SKM-1 (cell line): Measurements from ENCODE around the gene USP17L5.
"Not testable (repeated sequence)": the region's sequence is repeated elsewhere in the genome, so short reads cannot be mapped to it uniquely, and the experiment has no call there.

Experiments used
- DNase-seq: peaks from one replicate; lab custom pipeline; 2025; ENCODE audit not compliant: unreplicated experiment; lab: John Stamatoyannopoulos, UW

Gene USP17L5, protein sequence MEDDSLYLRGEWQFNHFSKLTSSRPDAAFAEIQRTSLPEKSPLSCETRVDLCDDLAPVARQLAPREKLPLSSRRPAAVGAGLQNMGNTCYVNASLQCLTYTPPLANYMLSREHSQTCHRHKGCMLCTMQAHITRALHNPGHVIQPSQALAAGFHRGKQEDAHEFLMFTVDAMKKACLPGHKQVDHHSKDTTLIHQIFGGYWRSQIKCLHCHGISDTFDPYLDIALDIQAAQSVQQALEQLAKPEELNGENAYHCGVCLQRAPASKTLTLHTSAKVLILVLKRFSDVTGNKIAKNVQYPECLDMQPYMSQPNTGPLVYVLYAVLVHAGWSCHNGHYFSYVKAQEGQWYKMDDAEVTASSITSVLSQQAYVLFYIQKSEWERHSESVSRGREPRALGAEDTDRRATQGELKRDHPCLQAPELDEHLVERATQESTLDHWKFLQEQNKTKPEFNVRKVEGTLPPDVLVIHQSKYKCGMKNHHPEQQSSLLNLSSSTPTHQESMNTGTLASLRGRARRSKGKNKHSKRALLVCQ

DNA sequence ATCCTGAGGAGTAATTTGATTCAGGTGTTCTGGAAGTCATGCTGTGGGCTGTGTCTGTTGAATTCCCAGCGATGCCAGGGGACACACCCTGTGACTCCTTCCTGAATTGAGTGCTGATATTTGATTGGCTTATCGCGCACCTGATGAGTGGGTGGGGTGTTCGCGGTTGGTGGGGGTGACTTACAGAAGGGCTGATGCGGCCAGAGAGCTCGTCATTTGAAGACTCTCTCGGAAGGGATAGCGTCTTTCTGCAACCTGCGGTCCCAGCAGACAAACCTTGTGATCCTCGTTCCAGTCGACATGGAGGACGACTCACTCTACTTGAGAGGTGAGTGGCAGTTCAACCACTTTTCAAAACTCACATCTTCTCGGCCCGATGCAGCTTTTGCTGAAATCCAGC is at the start of gene USP17L5:
USP17L5 (plus strand) TSS at position 301 of the 400 bp plus-strand sequence; CDS start at position 301, 0 bp downstream.
- not testable (repeated sequence) for DNase-seq

- not testable (repeated sequence) for DNase-seq
Observed at GRCh38 chr4:9324191-9324590, 15.0 kb upstream of the USP17L5 start.

- not testable (repeated sequence) for DNase-seq
Observed at GRCh38 chr4:9324865-9325264, 14.3 kb upstream of the USP17L5 start, which contains the start of gene USP17L24. USP17L24 (plus strand) TSS chr4:9325165; CDS start chr4:9325165, 0 bp downstream.

- not testable (repeated sequence) for DNase-seq
Observed at GRCh38 chr4:9329611-9330010, 9.6 kb upstream of the USP17L5 start, which contains the start of gene USP17L25. USP17L25 (plus strand) TSS chr4:9329911; CDS start chr4:9329911, 0 bp downstream.

DNA sequence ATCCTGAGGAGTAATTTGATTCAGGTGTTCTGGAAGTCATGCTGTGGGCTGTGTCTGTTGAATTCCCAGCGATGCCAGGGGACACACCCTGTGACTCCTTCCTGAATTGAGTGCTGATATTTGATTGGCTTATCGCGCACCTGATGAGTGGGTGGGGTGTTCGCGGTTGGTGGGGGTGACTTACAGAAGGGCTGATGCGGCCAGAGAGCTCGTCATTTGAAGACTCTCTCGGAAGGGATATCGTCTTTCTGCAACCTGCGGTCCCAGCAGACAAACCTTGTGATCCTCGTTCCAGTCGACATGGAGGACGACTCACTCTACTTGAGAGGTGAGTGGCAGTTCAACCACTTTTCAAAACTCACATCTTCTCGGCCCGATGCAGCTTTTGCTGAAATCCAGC is 4.8 kb upstream of the USP17L5 start, which contains the start of gene USP17L26:
USP17L26 (plus strand) TSS at position 301 of the 400 bp plus-strand sequence; CDS start at position 301, 0 bp downstream.
- DNase-seq, result not testable (repeated sequence)

DNA sequence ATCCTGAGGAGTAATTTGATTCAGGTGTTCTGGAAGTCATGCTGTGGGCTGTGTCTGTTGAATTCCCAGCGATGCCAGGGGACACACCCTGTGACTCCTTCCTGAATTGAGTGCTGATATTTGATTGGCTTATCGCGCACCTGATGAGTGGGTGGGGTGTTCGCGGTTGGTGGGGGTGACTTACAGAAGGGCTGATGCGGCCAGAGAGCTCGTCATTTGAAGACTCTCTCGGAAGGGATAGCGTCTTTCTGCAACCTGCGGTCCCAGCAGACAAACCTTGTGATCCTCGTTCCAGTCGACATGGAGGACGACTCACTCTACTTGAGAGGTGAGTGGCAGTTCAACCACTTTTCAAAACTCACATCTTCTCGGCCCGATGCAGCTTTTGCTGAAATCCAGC is 4.6 kb downstream of the USP17L5 start, which contains the start of gene USP17L27:
USP17L27 (plus strand) TSS at position 301 of the 400 bp plus-strand sequence; CDS start at position 301, 0 bp downstream.
- DNase-seq, result not testable (repeated sequence)

DNA sequence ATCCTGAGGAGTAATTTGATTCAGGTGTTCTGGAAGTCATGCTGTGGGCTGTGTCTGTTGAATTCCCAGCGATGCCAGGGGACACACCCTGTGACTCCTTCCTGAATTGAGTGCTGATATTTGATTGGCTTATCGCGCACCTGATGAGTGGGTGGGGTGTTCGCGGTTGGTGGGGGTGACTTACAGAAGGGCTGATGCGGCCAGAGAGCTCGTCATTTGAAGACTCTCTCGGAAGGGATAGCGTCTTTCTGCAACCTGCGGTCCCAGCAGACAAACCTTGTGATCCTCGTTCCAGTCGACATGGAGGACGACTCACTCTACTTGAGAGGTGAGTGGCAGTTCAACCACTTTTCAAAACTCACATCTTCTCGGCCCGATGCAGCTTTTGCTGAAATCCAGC is 9.4 kb downstream of the USP17L5 start, which contains the start of gene USP17L28:
USP17L28 (plus strand) TSS at position 301 of the 400 bp plus-strand sequence; CDS start at position 301, 0 bp downstream.
- DNase-seq, result not testable (repeated sequence)

GRCh38 chr4:9350866-9351265 is 11.7 kb downstream of the USP17L5 start:
- not testable (repeated sequence) for DNase-seq

- DNase-seq, result not testable (repeated sequence)
Observed at GRCh38 chr4:9353338-9353737, 14.1 kb downstream of the USP17L5 start, which contains the start of gene USP17L29. USP17L29 (plus strand) TSS chr4:9353638; CDS start chr4:9353638, 0 bp downstream.

GRCh38 chr4:9362829-9363228 is 23.6 kb downstream of the USP17L5 start, which contains the start of gene USP17L30:
USP17L30 (plus strand) TSS chr4:9363129; CDS start chr4:9363129, 0 bp downstream.
- DNase-seq, result not testable (repeated sequence)

DNA sequence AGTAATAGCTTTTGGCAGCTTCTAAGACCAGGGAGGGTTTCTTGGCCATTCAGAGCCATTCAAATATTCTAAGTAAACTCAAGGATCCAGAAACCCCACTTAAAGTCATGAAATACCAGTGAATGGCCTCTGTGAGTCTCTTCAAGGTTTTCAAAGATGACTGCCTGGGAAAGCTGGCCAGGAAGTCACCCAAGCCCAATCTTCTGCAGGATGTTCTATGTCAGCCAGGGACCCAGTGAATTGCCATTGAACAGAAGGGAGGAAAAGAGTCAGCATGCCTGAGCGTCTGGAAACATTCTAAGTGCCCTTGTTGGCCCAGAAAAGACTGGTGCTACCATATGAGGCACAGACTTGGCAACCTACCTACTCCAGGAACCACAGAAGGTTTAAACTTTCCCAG is 40.7 kb downstream of the USP17L5 start:
- DNase-seq, result not testable (repeated sequence)

DNA sequence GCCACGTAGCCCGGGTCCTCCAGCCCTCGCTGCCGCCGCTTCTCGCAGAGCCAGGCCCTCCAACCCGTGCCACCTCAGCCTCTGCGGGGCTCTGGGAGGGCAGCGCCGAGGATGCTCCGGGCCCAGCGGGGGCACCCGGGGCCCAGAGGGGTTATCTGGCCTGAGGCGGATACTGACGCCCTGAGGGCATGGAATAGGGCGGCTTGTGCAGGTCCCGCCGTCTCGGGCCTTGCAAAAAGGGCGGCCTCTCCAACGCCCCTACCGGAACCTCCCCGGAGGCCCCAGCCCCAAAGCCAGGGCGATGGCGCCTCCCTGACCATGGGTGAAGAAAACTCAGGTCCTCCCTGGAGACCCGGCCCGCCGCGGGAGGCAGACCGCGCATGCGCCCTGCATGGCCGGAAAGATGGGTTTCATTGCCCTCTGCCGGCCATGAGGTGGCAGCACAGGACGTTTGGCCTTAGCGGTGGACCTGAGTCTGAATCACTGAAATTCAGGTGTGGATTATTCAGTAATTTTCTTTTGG is 41.9 kb downstream of the USP17L5 start:
- DNase-seq, result not testable (repeated sequence)

- no peak for DNase-seq
Observed at GRCh38 chr4:9384126-9384525, 44.9 kb downstream of the USP17L5 start.

DNA sequence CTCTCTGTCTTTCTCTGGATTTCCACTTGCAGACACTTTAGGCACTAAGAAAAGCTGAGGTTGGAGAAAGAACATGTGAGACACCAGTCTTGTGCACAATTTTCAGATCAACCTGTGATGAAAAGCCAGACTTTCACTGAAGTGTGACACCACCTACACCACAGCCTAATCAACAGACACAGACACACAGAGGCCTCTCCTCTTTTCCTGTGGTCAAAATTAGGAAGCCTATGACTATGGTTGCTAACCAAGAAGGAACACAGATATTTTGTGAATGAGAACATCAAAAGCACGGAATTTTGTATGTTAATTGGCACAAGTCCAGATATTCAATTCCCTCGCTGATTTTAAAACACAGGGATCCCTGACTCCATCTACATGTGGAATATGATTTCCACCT is 49.8 kb downstream of the USP17L5 start:
- not testable (repeated sequence) for DNase-seq
